Astrocyte of the spinal cord (primary cell): ENCODE data around the gene PRDM2.

Source experiments
- DNase-seq: peaks from one replicate; pipeline ENCODE4 v3.0.0; 2011; ENCODE audit warnings: low read depth, low spot score
- H3K4me3 ChIP-seq: 2 replicates; pipeline ENCODE4 v1.5.1; 2011; ENCODE audit warnings: low read depth, mild to moderate bottlenecking, low read length, moderate library complexity
- in situ Hi-C: cut with HindIII; loops from 2 replicates; pipeline ENCODE4 v1.10.0; 2017; ENCODE audit warnings: low sequenced_read_pairs
- TF ChIP-seq, protein P1 (sequence below): IDR thresholded peaks from 2 replicates; pipeline ENCODE4 v1.5.1; 2012; ENCODE audit warnings: low read depth, mild to moderate bottlenecking, low read length, inconsistent platforms

The PRDM2 gene

DNA sequence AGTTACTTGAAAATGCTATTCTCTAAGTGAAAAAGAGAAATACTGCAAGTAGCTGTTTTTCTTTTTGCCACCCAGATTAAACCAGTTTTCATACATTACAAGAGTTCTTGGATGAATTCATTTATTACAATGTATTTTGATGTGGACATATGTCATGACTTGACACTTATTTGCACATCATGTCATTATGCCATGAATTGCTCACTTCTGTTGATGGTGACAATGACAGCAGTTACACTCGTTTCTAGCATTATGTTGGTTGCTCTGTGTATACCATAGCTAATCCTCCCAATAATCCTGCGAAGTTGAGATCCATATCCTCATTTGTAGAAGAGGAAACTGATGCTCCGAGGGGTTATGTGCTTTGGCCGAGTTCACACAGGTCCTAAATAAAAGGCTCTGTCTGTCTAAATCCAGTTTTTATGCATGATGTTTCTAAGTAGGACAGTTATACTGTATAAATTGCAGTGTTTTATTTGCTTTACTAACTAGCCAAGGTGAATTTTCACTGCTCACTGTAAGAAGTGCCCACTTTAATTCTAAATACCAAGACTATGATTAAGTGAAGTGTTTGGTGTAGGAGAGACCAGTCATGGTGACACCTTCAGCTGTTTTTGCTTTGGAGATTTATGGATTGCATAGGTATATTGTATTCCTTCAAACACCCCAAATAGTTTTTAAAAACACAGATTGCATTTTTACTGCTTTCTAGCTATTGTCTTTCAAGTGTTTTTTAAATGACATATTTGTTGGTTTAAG, 56.7 kb downstream of the PRDM2 start:
- TF ChIP-seq, protein P1, sequence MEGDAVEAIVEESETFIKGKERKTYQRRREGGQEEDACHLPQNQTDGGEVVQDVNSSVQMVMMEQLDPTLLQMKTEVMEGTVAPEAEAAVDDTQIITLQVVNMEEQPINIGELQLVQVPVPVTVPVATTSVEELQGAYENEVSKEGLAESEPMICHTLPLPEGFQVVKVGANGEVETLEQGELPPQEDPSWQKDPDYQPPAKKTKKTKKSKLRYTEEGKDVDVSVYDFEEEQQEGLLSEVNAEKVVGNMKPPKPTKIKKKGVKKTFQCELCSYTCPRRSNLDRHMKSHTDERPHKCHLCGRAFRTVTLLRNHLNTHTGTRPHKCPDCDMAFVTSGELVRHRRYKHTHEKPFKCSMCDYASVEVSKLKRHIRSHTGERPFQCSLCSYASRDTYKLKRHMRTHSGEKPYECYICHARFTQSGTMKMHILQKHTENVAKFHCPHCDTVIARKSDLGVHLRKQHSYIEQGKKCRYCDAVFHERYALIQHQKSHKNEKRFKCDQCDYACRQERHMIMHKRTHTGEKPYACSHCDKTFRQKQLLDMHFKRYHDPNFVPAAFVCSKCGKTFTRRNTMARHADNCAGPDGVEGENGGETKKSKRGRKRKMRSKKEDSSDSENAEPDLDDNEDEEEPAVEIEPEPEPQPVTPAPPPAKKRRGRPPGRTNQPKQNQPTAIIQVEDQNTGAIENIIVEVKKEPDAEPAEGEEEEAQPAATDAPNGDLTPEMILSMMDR, result no peak
- no peak for DNase-seq
- no peak overlapping the region for H3K4me3 ChIP-seq
- in situ Hi-C loops, result no loop called here

GRCh38 chr1:13757693-13758092, 57.7 kb downstream of the PRDM2 start:
- DNase-seq, result no peak

GRCh38 chr1:13759072-13759471, 59.1 kb downstream of the PRDM2 start:
- DNase-seq, result no peak
- H3K4me3 ChIP-seq, result no peak overlapping the region
- TF ChIP-seq, protein P1, result no peak
- in situ Hi-C loops, result no loop called here

More at GRCh38 chr1:13757693-13758092, 57.7 kb downstream of the PRDM2 start:
- in situ Hi-C loops, result no loop called here
- TF ChIP-seq, protein P1, result no peak
- H3K4me3 ChIP-seq, result no peak overlapping the region

DNA sequence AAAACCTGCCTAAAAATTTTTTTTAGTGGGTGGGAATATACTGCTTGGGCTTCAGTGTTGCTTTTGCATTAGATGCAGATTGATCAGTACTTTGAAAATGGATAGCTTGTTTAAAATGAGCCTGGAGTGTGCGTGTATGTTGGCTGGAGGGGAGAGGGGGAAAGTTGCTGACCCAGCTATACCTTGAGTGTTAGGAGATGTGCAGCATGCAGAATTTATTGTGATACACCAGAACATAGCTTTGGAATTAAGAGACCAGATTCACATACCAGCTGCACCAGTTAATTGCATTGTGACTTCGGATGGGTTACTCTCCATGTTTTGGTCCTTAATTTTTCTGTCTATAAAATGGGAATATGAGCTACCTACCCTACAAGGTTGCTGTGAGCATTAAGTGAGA, 60.4 kb downstream of the PRDM2 start:
- TF ChIP-seq, protein P1, result no peak
- in situ Hi-C loops, result no loop called here
- no peak for DNase-seq
- no peak overlapping the region for H3K4me3 ChIP-seq

- TF ChIP-seq, protein P1, result no peak
- no peak for DNase-seq
- in situ Hi-C loops, result no loop called here
- no peak overlapping the region for H3K4me3 ChIP-seq
Measured at GRCh38 chr1:13760921-13761320, 60.9 kb downstream of the PRDM2 start.

GRCh38 chr1:13761883-13762282, 61.9 kb downstream of the PRDM2 start:
- no peak for DNase-seq
- TF ChIP-seq, protein P1, result no peak
- H3K4me3 ChIP-seq, result no peak overlapping the region
- in situ Hi-C loops, result no loop called here
